HG02884 (cell line): ENCODE measurements around the gene ZNF112.
"Not testable (repeated sequence)": the region's sequence is repeated elsewhere in the genome, so short reads cannot be mapped to it uniquely, and the experiment has no call there.

Experiments
- ATAC-seq: cut with Tn5 transposase; IDR thresholded peaks from one replicate; pipeline ENCODE4 v1.9.1; 2021; ENCODE audit warnings: mild to moderate bottlenecking, moderate library complexity; ENCODE audit not compliant: unreplicated experiment

The ZNF112 gene

DNA sequence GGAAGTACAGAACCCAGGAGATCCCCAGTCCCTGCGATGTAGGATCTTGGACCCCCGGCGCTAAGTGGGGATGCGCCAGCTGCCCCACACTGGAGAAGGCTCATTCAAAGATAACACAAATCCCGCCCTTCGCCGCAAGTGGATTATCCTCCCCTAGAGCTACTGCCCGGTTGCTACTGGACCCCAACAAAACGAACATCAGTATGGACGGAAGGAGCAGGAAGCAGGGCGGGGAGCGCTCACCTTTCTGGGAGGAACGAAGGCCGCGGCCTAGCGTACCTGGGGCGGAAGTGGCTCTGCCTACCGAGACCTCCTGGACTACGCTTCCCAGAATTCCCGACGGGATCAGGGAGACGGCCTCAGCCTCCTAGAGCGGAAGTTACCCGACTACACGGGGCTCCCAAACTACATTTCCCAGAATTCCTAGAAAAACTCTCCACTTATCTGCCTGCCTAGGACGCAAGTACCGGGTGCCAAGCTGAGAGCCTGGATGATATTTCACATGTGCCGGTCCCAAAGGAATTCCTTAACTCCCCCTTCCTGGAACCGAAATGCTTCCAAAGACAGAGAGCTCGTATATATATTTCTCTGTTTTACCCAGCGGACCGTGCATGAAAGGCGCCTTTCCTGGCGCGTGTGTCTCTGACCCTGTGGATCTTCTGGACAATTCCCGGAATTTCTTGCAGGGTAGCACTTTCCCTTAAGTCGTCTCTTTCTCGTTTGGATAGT is at the start of gene ZNF112:
Gene ZNF112 (minus strand): TSS at position 298 of the 729 bp plus-strand sequence. CDS start 16,141 bp downstream, outside the sequence.
- ATAC-seq: no peak

DNA sequence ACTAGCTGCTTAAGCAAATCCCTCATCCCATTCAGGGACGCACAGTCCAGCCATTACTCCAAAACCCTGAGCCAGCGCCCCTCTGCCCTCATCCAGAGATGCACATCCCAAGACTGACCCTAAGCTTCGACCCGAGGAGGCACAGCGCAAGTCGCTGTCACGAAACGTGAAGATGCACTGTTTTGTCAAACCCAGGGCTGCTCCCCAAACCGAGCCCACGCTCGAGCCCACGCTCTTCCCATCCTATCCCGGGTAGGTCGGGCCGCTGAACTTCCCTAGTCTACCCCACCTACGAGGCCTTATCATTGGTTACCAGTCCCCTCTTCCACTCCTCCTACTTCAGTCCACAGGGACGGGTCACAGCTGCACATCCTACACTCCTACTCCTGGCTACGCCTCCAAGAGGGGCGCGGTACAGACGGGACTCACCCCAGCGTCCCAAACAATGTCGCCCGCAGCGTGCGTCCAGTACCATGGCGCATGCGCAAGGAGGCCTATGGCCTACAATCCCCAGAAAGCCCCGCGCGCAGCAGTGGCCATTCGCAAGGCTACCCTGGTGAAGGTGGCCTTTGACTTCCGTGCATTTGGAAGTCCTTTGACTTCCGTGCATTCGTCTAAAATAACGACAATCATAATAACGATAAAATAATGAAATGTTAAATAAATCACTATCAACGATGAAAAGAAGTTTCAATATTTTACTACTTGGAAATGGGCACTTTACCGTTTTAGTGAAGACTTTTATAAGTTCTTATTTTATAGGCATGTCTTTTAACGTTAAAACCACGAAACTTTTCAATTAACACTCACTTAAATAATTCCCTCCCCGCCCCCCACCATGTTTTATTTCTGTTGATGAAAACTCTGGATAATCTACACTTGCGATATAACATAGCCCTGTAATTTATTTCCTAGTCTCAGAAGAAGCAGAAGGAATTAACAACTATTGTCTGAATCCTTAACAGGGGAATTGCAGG is 44.9 kb upstream of the ZNF112 start, which contains the start of gene ZNF285:
Gene ZNF285 (minus strand): TSS at position 470 of the 977 bp plus-strand sequence. CDS start 4,395 bp downstream, outside the sequence.
- no peak for ATAC-seq

DNA sequence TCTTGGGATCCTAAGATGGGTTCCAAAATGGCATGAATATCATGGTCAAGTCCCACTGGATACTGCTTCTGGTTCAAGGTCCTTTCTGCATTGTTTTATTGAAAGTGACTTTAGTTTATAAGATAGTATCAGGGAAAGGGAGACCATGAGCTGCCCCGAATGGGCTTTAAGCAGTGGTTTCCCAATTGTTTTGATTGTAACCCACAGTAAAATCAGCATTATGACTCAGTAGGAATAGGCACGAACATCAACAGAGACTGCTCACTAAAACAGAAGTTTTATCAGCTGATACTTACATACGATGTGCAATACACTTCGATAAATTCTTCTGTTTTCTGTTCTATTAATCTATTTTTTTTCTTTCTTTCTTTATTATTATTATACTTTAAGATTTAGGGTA is 32.8 kb upstream of the ZNF112 start:
- ATAC-seq: not testable (repeated sequence)

DNA sequence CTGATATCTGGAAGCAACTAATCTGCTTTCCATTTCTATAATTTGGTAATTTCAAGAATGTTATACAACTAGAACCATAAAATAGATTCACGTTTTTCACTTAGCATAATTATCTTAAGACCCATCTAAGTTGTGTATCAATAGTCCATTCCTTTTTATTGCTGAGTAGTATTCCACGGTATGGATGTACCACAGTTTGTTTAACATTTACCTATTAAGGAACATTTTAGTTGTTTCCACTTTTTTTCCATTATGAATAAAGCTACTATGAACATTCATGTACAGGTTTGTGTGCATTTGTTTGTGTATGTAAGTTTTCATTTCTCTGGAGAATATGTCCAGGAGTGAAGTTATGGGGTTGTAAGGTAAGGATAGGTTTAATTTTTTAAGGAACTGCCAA is 18.3 kb upstream of the ZNF112 start:
- no peak for ATAC-seq

DNA sequence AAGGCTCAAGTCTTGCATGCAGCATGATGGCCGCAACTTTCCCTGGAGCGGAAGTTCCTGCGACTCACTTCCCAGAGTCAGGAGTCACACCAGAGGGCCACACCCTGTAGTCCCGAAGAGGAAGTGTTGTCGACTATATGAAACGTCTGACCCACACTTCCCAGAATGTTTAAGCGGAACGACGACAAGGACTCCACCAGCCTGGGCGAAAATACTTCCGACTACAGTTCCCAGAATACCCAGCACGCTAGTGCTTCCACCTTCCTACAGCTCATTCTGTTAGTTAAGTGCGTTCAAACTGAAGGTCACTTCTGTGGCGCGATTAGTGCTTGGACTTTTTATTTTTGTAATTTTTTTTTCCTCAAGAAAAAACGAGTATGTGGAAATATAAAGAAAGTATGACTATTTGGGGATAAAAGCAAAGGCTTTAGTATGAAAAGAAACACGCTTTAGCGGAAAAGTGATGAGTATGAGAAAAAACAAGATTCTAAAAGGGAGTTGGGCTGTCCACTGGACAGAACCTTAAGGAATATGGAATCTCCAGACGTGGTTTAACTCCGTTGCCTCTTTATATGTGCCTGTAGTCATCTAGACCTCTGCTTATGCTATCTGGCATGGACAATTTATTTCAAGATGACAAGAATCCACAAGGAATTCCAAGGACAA is 15.5 kb upstream of the ZNF112 start:
- no peak for ATAC-seq

DNA sequence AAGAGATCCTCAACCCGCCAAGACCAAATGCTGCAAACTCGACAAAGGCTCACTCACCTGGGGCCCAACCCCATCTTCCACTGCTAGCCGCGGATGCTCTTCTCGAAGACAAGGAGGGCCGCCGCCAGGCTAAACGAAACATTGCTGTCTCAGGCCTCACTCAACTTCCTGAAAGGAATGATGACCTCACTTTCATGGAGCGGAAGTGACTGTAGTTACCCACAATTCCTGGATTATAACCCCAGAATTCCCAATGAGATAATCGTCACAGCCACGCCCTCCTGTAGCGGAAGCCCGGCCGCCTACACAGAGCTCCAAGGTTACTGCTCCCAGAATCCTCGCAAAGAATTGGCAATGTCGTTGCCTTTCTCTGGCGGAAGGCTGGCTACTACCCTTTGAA is 10.5 kb upstream of the ZNF112 start:
- ATAC-seq: no peak

DNA sequence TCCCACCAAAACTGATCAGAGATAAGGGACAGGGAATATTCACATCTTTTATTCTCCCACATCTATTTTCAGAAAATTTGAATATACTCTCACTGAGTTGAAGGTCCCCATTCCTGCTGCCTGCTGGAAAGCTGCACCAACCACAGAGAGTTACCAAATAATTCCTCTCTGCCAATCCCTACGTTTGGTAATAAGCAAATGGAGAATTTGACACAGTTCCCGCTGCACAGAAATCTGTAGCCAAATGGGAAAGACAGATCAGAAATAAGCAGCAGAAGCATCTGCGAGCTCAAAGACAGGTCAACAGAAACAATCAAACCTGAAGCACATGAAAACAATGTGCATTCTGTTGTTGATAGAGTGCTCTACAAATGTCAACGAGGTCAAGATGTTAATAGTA is 9.9 kb downstream of the ZNF112 start:
- no peak for ATAC-seq

DNA sequence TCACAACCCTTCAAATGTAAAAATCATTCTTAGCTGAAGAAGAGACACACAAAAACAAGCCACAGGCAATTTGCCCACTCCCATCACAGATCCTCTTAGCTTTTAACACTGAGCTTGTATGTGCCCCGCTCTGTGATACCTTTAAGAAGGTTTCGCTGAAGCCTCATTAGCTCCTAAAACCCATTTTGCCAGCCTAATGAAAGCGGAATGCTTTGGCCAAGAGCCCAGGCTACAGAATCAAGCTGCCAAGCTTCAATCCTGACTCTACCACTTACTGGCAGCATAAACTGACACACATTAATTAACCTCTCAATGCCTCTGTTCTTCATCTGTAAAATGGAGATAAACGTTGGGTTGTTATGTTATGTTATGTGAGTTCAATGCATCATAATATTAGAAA is 10.5 kb downstream of the ZNF112 start:
- ATAC-seq: no peak

DNA sequence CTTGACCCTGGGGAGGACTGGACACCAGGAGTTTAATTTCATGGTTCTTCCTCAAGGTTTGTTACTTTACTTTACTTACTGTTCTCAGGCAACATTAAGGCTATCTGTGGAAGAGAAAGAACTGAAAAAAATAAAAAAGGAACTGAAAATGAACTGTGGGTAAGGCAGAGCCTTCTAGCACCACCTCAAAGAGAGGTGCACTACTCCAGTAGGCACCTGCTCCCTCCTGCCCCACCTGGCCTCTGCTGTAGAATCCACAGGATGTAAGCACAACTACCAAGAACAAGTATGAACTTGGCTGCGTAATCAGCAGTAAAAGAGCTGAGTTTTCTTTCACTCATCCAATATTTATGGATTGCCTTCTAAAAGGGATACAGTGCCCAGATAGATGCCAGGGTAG is 12.2 kb downstream of the ZNF112 start:
- no peak for ATAC-seq

DNA sequence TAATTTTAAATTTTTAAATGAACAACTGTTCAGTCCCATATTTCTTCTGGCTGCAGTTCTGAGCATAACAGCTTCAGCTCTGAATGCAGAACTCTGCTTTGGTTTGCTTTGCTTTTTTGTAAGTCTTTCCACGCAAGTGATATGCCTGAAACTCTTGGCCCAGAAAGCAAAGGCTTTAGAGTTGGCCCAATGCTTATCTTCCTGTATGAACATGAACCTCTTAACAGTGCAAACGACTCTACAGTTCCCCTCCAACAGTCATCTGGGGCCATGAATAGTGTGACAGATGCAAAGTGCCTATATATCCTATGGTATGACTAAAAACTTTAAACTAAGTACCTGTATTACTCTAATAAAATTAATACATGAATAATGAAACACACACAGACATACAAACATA is 14.7 kb downstream of the ZNF112 start:
- ATAC-seq: no peak

DNA sequence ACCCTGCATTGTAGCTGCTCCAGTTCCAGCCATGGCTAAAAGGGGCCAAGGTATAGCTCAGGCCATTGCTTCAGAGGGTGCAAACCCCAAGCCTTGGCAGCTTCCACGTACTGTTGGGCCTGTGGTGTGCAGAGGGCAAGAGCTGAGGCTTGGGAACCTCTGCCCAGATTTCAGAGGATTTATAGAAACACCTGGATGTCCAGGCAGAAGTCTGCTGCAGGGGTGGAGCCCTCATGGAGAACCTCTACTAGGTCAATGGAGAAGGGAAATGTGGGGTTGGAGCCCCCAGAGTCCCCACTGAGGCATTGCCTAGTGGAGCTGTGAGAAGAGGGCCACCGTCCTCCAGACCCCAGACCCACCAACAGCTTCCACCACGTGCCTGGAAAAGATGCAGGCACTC is 21.8 kb downstream of the ZNF112 start:
- not testable (repeated sequence) for ATAC-seq

DNA sequence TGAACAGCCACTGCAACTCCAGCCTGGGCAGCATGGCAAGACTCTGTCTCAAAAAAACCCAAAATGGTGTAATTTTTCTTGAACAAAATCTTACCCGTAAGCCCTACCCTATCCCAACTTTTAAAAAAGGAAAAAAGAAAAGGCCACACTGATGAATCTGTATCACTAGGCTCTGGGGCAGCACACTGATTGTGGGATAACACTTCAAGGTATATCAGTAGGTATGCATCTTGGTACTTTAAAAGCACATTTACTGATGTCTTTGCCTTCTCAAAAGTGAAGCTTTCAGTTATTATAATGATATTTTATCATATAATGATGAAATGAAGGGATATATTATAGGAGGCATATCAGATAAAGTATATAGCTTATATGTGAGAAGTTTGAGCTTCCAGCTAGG is 24.3 kb downstream of the ZNF112 start:
- ATAC-seq: no peak

DNA sequence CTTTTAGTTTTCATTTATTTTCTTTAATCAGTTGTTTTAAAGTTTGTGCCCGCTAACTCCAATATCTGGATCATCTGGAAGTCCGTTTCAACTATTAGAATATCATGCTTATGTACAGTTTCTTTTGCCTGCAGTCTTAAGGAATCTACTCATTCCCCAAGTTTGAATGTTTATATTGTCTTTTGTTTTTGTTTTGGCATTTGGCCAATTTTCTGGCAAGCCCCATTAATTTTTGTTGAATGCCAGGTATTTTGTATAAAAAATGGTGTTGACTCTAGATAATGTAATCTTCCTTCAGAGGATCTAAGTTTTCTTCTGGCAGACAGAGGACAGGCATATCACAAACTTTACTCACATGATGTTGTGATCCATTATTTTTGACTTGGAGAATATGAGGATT is 40.6 kb downstream of the ZNF112 start:
- no peak for ATAC-seq

DNA sequence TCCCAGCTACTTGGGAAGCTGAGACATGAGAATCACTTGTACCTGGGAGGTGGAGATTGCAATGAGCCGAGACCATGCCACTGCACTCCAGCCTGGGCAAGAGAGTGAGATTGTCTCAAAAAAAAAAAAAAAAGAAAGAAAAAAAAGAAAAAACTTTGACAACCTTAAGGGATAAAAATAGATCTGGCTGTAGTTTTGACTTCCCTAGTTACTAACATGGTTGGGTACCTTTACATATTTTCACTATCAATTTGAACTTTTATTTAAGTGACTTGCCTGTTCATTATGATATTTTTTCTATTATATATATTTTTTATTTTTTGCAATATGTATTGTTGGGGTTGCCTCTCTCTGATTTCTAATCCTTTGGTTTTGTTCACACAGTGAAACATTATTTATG is 43.2 kb downstream of the ZNF112 start:
- ATAC-seq: no peak

DNA sequence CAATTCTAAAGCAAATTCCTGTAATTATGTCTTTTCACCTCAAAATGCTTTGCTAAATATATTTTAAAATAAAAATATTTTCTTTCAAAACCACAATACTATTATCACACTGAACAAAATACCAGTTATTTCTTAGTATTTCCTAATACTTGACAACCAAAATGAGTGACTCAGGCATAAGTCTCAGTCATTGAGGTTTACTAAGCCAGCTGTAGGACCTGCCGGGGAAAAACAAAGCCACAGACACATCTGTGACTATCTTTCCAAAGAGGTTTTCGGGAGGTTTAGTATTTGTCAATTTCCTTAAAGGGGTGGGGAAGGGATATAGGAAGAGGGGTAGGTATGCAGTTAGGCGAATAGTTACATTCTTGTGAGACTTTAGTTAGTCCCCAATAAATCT is 48.5 kb downstream of the ZNF112 start:
- no peak for ATAC-seq

DNA sequence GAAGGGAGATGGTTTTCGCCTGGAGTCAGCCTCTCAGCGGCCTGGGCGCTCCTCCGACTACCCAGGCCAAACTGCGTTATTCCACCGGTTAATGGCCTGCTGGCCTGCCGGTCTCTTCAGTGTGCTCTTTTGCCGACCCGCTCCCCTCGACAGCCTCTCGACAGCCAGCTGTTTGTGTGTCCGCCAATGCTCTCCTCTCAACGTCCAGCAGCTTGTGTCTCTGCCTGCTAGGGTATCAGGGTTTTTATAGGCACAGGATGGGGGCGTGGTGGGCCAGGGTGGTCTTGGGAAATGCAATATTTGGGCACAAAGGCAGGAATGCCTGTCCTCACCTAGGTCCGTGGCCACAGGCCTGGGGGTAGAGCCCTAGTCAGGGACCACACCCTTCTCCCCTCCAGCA is 50.2 kb downstream of the ZNF112 start:
- no peak for ATAC-seq

DNA sequence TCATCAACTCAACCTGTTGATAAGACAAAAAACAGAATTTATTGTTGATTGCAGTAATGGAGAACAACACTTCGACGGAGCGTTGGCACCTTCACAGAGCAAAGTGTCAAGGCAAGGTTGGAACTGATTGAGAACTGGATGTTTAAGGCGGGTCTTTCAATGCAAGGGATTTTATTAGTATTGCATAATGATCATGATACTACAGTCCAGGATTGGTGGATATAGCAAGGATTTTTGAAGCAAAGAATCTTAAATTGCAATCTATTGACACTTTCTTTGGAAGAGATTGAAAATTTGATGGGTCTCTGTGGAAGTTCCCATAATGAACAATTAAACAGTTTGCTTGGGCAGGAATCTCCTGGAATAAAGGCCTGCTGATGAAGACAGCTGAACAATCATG is 51.0 kb downstream of the ZNF112 start:
- ATAC-seq: no peak

DNA sequence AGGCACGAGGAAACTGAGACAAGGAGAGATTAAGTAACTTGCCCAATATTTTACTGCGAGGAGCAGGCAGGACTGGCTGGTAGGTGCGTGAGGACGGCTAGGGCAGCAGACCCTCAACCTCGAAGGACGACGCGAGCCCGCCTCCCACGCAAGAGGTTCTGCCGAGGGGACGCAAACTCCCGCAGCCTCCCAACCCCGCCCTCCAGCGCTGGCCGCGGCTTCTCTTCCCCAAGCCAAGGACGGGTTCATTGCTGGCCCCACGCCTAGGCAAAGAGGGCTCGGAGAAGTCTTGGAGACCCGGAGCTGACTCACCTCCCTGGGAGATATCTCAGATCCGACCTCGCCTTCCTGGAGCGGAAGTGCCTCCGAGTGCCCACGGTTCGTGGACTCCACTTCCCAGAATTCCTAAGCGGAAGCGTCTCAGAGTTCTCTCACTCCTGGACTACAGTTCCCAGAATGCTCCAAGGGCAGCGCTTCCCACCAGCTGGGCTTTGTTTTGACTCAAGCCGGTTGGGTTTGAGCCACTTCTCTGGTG is 51.8 kb downstream of the ZNF112 start, which contains the start of gene ZNF235:
Gene ZNF235 (minus strand): TSS at position 367 of the 535 bp plus-strand sequence. CDS start 1,621 bp downstream, outside the sequence.
- ATAC-seq: peak; percentile 90

DNA sequence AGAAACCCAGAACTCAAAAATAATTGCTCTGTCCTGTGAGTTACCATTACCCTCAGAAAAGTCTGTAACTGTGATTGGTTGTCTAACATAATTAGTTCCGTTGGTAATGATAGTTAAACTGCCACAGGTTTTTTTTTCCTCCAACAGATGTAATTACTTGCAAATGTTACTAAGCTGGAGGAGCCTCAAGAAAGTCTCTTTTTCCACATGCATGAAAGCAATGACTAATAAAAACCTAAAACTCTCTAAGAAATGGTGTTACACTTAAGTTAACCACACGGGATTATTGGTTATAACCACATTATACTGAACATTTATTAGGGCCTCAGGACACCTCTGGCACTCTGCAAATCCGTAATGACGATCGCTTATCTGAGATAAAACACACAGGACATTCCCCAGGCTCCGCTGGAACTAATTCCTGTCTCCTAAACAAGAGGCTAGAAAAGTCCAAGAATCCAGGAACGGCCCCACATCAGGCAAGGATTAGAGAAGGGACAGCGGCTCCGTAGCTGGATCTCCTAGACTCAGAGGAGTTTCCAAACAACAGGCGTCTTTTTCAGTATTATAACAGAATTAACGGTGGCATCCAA is 52.4 kb downstream of the ZNF112 start:
- no peak for ATAC-seq

DNA sequence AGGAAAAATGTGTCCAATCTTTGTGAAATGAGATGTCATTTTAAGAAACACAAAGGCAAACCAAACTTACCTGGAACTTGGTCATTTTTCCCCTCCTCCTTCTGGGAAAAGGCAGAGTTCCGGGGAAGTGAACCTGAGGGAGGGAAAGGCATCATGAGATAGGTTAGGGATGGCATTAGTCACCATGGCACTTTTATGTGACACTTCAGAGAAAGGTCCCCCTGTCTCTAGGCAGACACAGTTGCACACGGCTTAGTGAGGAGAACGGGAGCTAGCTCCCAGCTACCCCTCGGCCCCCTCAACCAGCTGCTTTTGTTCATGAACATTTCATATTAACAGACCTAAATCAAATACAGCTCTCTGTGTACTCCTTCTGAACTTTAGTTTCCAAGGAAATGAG is 53.2 kb downstream of the ZNF112 start:
- no peak for ATAC-seq
